ENCODE results near the gene PTTG1IP2.

The PTTG1IP2 gene

GRCh38 chr7:90469554-90469953 is at the start of gene PTTG1IP2:
PTTG1IP2 (plus strand) TSS chr7:90469639; CDS start chr7:90469787, 148 bp downstream.
- Mint-ChIP-seq H3K4me1 (ENCODE audit: low read depth) (peaks cover 2% of the 10 kb centered on the region), H3K27ac (no peak within 1 kb of the TSS), H3K36me3 (peaks cover 12% of the 10 kb centered on the region), H3K27me3 (peaks cover 5% of the 10 kb centered on the region), H3K4me3 (no peak within 1 kb of the TSS), H3K9me3 (ENCODE audit: low read depth) (peaks cover 13% of the 10 kb centered on the region)

- H3K27me3 Mint-ChIP-seq = no peaks in the 10 kb centered on the region
- H3K4me3 Mint-ChIP-seq = no peak overlapping the region
- H3K9me3 Mint-ChIP-seq (ENCODE audit: low read depth) = no peaks in the 10 kb centered on the region
- H3K4me1 Mint-ChIP-seq (ENCODE audit: low read depth) = peaks cover 5% of the 10 kb centered on the region
- no peak overlapping the region for H3K27ac Mint-ChIP-seq
- no peaks in the 10 kb centered on the region for H3K36me3 Mint-ChIP-seq
These were observed 47.8 kb upstream of the PTTG1IP2 start for GRCh38 chr7:90421651-90422050.

- H3K4me3 Mint-ChIP-seq = no peak overlapping the region
- no peaks in the 10 kb centered on the region for H3K36me3 Mint-ChIP-seq
- H3K27me3 Mint-ChIP-seq = peaks cover 4% of the 10 kb centered on the region
- peaks cover 5% of the 10 kb centered on the region for H3K4me1 Mint-ChIP-seq (ENCODE audit: low read depth)
- no peak overlapping the region for H3K27ac Mint-ChIP-seq
- no peaks in the 10 kb centered on the region for H3K9me3 Mint-ChIP-seq (ENCODE audit: low read depth)
These were observed 44.7 kb upstream of the PTTG1IP2 start for GRCh38 chr7:90424720-90425119.

- no peaks in the 10 kb centered on the region for H3K9me3 Mint-ChIP-seq (ENCODE audit: low read depth)
- H3K36me3 Mint-ChIP-seq = no peaks in the 10 kb centered on the region
- H3K4me3 Mint-ChIP-seq = no peak overlapping the region
- H3K4me1 Mint-ChIP-seq (ENCODE audit: low read depth) = peaks cover 5% of the 10 kb centered on the region
- peaks cover 4% of the 10 kb centered on the region for H3K27me3 Mint-ChIP-seq
- H3K27ac Mint-ChIP-seq = no peak overlapping the region
These were observed 44.1 kb upstream of the PTTG1IP2 start for GRCh38 chr7:90425376-90425775.

GRCh38 chr7:90430614-90431460 is 38.6 kb upstream of the PTTG1IP2 start:
- no peaks in the 10 kb centered on the region for H3K4me1 Mint-ChIP-seq (ENCODE audit: low read depth)
- H3K36me3 Mint-ChIP-seq = no peaks in the 10 kb centered on the region
- no peak overlapping the region for H3K27ac Mint-ChIP-seq
- H3K9me3 Mint-ChIP-seq (ENCODE audit: low read depth) = no peaks in the 10 kb centered on the region
- peaks cover 4% of the 10 kb centered on the region for H3K27me3 Mint-ChIP-seq
- no peak overlapping the region for H3K4me3 Mint-ChIP-seq

- H3K9me3 Mint-ChIP-seq (ENCODE audit: low read depth) = no peaks in the 10 kb centered on the region
- no peak overlapping the region for H3K4me3 Mint-ChIP-seq
- no peaks in the 10 kb centered on the region for H3K4me1 Mint-ChIP-seq (ENCODE audit: low read depth)
- no peak overlapping the region for H3K27ac Mint-ChIP-seq
- H3K36me3 Mint-ChIP-seq = no peaks in the 10 kb centered on the region
- peaks cover 4% of the 10 kb centered on the region for H3K27me3 Mint-ChIP-seq
These were observed 36.7 kb upstream of the PTTG1IP2 start for GRCh38 chr7:90432752-90433151.

GRCh38 chr7:90433221-90433620 is 36.2 kb upstream of the PTTG1IP2 start:
- Mint-ChIP-seq H3K4me3 (no peak overlapping the region), H3K27me3 (peaks cover 4% of the 10 kb centered on the region), H3K36me3 (no peaks in the 10 kb centered on the region), H3K9me3 (ENCODE audit: low read depth) (no peaks in the 10 kb centered on the region), H3K27ac (no peak overlapping the region), H3K4me1 (ENCODE audit: low read depth) (no peaks in the 10 kb centered on the region)

GRCh38 chr7:90445633-90446032 is 23.8 kb upstream of the PTTG1IP2 start:
- no peak overlapping the region for H3K4me3 Mint-ChIP-seq
- H3K27me3 Mint-ChIP-seq = peaks cover 3% of the 10 kb centered on the region
- H3K9me3 Mint-ChIP-seq (ENCODE audit: low read depth) = no peaks in the 10 kb centered on the region
- H3K4me1 Mint-ChIP-seq (ENCODE audit: low read depth) = no peaks in the 10 kb centered on the region
- no peaks in the 10 kb centered on the region for H3K36me3 Mint-ChIP-seq
- H3K27ac Mint-ChIP-seq = no peak overlapping the region

GRCh38 chr7:90446137-90446899 is 23.1 kb upstream of the PTTG1IP2 start:
- H3K36me3 Mint-ChIP-seq = no peaks in the 10 kb centered on the region
- H3K27ac Mint-ChIP-seq = no peak overlapping the region
- H3K9me3 Mint-ChIP-seq (ENCODE audit: low read depth) = no peaks in the 10 kb centered on the region
- H3K27me3 Mint-ChIP-seq = peaks cover 3% of the 10 kb centered on the region
- no peaks in the 10 kb centered on the region for H3K4me1 Mint-ChIP-seq (ENCODE audit: low read depth)
- no peak overlapping the region for H3K4me3 Mint-ChIP-seq

- no peaks in the 10 kb centered on the region for H3K9me3 Mint-ChIP-seq (ENCODE audit: low read depth)
- H3K4me3 Mint-ChIP-seq = no peak overlapping the region
These were observed 16.1 kb upstream of the PTTG1IP2 start for GRCh38 chr7:90453259-90453891.

GRCh38 chr7:90453931-90454330 is 15.5 kb upstream of the PTTG1IP2 start:
- no peak overlapping the region for H3K4me3 Mint-ChIP-seq
- H3K27ac Mint-ChIP-seq = no peak overlapping the region
- peaks cover 4% of the 10 kb centered on the region for H3K4me1 Mint-ChIP-seq (ENCODE audit: low read depth)
- H3K27me3 Mint-ChIP-seq = peaks cover 11% of the 10 kb centered on the region
- no peaks in the 10 kb centered on the region for H3K9me3 Mint-ChIP-seq (ENCODE audit: low read depth)
- no peaks in the 10 kb centered on the region for H3K36me3 Mint-ChIP-seq

More at GRCh38 chr7:90453259-90453891, 16.1 kb upstream of the PTTG1IP2 start:
- Mint-ChIP-seq H3K4me1 (ENCODE audit: low read depth) (peaks cover 4% of the 10 kb centered on the region), H3K27ac (no peak overlapping the region), H3K36me3 (no peaks in the 10 kb centered on the region), H3K27me3 (peaks cover 11% of the 10 kb centered on the region)

GRCh38 chr7:90455163-90456030 is 14.0 kb upstream of the PTTG1IP2 start:
- Mint-ChIP-seq H3K36me3 (no peaks in the 10 kb centered on the region), H3K27me3 (peaks cover 11% of the 10 kb centered on the region), H3K9me3 (ENCODE audit: low read depth) (no peaks in the 10 kb centered on the region), H3K4me1 (ENCODE audit: low read depth) (peaks cover 4% of the 10 kb centered on the region), H3K27ac (no peak overlapping the region), H3K4me3 (no peak overlapping the region)

- Mint-ChIP-seq H3K4me1 (ENCODE audit: low read depth) (peaks cover 8% of the 10 kb centered on the region), H3K27ac (no peak overlapping the region), H3K27me3 (peaks cover 11% of the 10 kb centered on the region), H3K9me3 (ENCODE audit: low read depth) (no peaks in the 10 kb centered on the region), H3K4me3 (no peak overlapping the region), H3K36me3 (no peaks in the 10 kb centered on the region)
These were observed 11.3 kb upstream of the PTTG1IP2 start for GRCh38 chr7:90458104-90458503.

- Mint-ChIP-seq H3K27ac (no peak overlapping the region), H3K4me3 (no peak overlapping the region), H3K27me3 (peaks cover 11% of the 10 kb centered on the region), H3K36me3 (peaks cover 12% of the 10 kb centered on the region), H3K4me1 (ENCODE audit: low read depth) (peaks cover 16% of the 10 kb centered on the region), H3K9me3 (ENCODE audit: low read depth) (peaks cover 9% of the 10 kb centered on the region)
These were observed 9.6 kb upstream of the PTTG1IP2 start for GRCh38 chr7:90459888-90460287.
